HEK293 (cell line): Measurements from ENCODE around the gene LRRC74B.

ENCODE experiments used
- CTCF ChIA-PET: fragments of 350-600 bp; formaldehyde crosslinking; extraction: SDS; loops from one replicate; lab custom pipeline; 2021; ENCODE audit warnings: antibody characterized with exemption; lab: Yijun Ruan, JAX
- POLR2A ChIA-PET: fragments of 300-600 bp; formaldehyde crosslinking; extraction: SDS; loops from one replicate; lab custom pipeline; 2020; ENCODE audit warnings: antibody characterized with exemption, inconsistent platforms; lab: Yijun Ruan, JAX
- H3K27ac ChIP-seq: fragments of 200-500 bp; sonication (Bioruptor generic); 2 replicates; pipeline ENCODE4 v1.5.1; 2014; ENCODE audit warnings: low read depth, low read length, control low read depth, inconsistent platforms; ENCODE audit errors: extremely low read depth
- H3K36me3 ChIP-seq, 2 experiments: fragments of 200-500 bp in 1 of 2; sonication (Bioruptor generic) in 1 of 2; 1 replicate in 1 of 2; 2 replicates in 1 of 2; pipeline ENCODE4 v1.5.1; 2014 to 2017; ENCODE audit warnings: inconsistent platforms in 2 of 2, low read length in 2 of 2; ENCODE audit not compliant: control insufficient read depth in 2 of 2, insufficient read depth in 1 of 2
- H3K4me1 ChIP-seq: fragments of 200-500 bp; sonication (Bioruptor generic); 2 replicates; pipeline ENCODE4 v1.5.1; 2014; ENCODE audit warnings: mild to moderate bottlenecking, low read length, inconsistent platforms; ENCODE audit not compliant: control insufficient read depth, insufficient read depth
- H3K4me3 ChIP-seq: 2 replicates; pipeline ENCODE4 v1.5.1; 2011; ENCODE audit warnings: low read depth, mild to moderate bottlenecking, control low read depth, low read length, moderate library complexity
- H3K9me3 ChIP-seq: fragments of 200-500 bp; sonication (Bioruptor generic); 2 replicates; pipeline ENCODE4 v1.5.1; 2014; ENCODE audit warnings: low read depth, low read length, inconsistent platforms; ENCODE audit not compliant: control insufficient read depth, insufficient read depth
- EGR2 ChIP-seq: fragments of 450-650 bp; formaldehyde crosslinking; IDR thresholded peaks from 2 replicates; pipeline ENCODE4 v1.5.1; 2016; ENCODE audit warnings: low read depth, missing biosample characterization, missing genetic modification characterization
- HOXD13 ChIP-seq: sonication (generic); formaldehyde crosslinking; IDR thresholded peaks from 2 replicates; pipeline ENCODE4 v1.8.0; 2022; ENCODE audit warnings: missing genetic modification reagents, borderline replicate concordance
- MZF1 ChIP-seq: fragments of 450-650 bp; formaldehyde crosslinking; IDR thresholded peaks from 2 replicates; pipeline ENCODE4 v1.5.1; 2017; ENCODE audit warnings: missing biosample characterization, missing genetic modification characterization, borderline replicate concordance
- REPIN1 ChIP-seq: fragments of 450-650 bp; formaldehyde crosslinking; IDR thresholded peaks from 2 replicates; pipeline ENCODE4 v1.5.1; 2017; ENCODE audit warnings: missing biosample characterization, missing genetic modification characterization, low read depth
- SETDB1 ChIP-seq: IDR thresholded peaks from one replicate; pipeline ENCODE4 v1.6.1; 2017; ENCODE audit warnings: mild to moderate bottlenecking, low read length, moderate library complexity, mixed read lengths; ENCODE audit not compliant: insufficient read length
- SP7 ChIP-seq: fragments of 450-650 bp; formaldehyde crosslinking; IDR thresholded peaks from 2 replicates; pipeline ENCODE4 v1.5.1; 2016; ENCODE audit warnings: missing biosample characterization, missing genetic modification characterization
- YY1 ChIP-seq: fragments of 450-650 bp; formaldehyde crosslinking; IDR thresholded peaks from 2 replicates; pipeline ENCODE4 v1.5.1; 2018; ENCODE audit warnings: missing biosample characterization, missing genetic modification characterization
- YY2 ChIP-seq: fragments of 450-650 bp; formaldehyde crosslinking; IDR thresholded peaks from 2 replicates; pipeline ENCODE4 v1.5.1; 2016; ENCODE audit warnings: missing biosample characterization, missing genetic modification characterization
- ZNF121 ChIP-seq: fragments of 450-650 bp; formaldehyde crosslinking; IDR thresholded peaks from 2 replicates; pipeline ENCODE4 v1.5.1; 2016; ENCODE audit warnings: missing biosample characterization, missing genetic modification characterization
- ZNF366 ChIP-seq: fragments of 450-650 bp; formaldehyde crosslinking; conservative IDR thresholded peaks from 2 replicates; pipeline ENCODE4 v1.5.1; 2016; ENCODE audit warnings: missing biosample characterization, missing genetic modification characterization
- ZNF549 ChIP-seq: fragments of 450-650 bp; IDR thresholded peaks from 2 replicates; pipeline ENCODE4 v1.5.1; 2018; ENCODE audit warnings: missing biosample characterization, missing genetic modification characterization, mild to moderate bottlenecking, inconsistent platforms, moderate library complexity
- ZNF621 ChIP-seq: fragments of 450-650 bp; formaldehyde crosslinking; IDR thresholded peaks from 2 replicates; pipeline ENCODE4 v1.5.1; 2017; ENCODE audit warnings: missing biosample characterization, missing genetic modification characterization
- ZNF623 ChIP-seq: fragments of 450-650 bp; formaldehyde crosslinking; IDR thresholded peaks from 2 replicates; pipeline ENCODE4 v1.5.1; 2016; ENCODE audit warnings: missing biosample characterization, missing genetic modification characterization
- ZNF677 ChIP-seq: fragments of 450-650 bp; IDR thresholded peaks from 2 replicates; pipeline ENCODE4 v1.5.0; 2018; ENCODE audit warnings: missing biosample characterization, mild to moderate bottlenecking, missing genetic modification characterization, moderate library complexity
- TF ChIP-seq, protein P1 (sequence below): fragments of 450-650 bp; formaldehyde crosslinking; IDR thresholded peaks from 2 replicates; pipeline ENCODE4 v1.5.1; 2016; ENCODE audit warnings: missing biosample characterization, missing genetic modification characterization, low read depth
- TF ChIP-seq, protein P2 (sequence below): fragments of 450-650 bp; formaldehyde crosslinking; IDR thresholded peaks from 2 replicates; pipeline ENCODE4 v1.5.1; 2016; ENCODE audit warnings: missing biosample characterization, missing genetic modification characterization
- TF ChIP-seq, protein P3 (sequence below): fragments of 450-650 bp; formaldehyde crosslinking; IDR thresholded peaks from 2 replicates; pipeline ENCODE4 v1.5.1; 2016; ENCODE audit warnings: missing biosample characterization, missing genetic modification characterization
- TF ChIP-seq, protein P4 (sequence below): fragments of 450-650 bp; formaldehyde crosslinking; IDR thresholded peaks from 2 replicates; pipeline ENCODE4 v1.5.1; 2017; ENCODE audit warnings: missing biosample characterization, missing genetic modification characterization
- TF ChIP-seq, protein P5 (sequence below): fragments of 450-650 bp; formaldehyde crosslinking; IDR thresholded peaks from 2 replicates; pipeline ENCODE4 v1.5.1; 2016; ENCODE audit warnings: missing biosample characterization, missing genetic modification characterization

LRRC74B gene

DNA sequence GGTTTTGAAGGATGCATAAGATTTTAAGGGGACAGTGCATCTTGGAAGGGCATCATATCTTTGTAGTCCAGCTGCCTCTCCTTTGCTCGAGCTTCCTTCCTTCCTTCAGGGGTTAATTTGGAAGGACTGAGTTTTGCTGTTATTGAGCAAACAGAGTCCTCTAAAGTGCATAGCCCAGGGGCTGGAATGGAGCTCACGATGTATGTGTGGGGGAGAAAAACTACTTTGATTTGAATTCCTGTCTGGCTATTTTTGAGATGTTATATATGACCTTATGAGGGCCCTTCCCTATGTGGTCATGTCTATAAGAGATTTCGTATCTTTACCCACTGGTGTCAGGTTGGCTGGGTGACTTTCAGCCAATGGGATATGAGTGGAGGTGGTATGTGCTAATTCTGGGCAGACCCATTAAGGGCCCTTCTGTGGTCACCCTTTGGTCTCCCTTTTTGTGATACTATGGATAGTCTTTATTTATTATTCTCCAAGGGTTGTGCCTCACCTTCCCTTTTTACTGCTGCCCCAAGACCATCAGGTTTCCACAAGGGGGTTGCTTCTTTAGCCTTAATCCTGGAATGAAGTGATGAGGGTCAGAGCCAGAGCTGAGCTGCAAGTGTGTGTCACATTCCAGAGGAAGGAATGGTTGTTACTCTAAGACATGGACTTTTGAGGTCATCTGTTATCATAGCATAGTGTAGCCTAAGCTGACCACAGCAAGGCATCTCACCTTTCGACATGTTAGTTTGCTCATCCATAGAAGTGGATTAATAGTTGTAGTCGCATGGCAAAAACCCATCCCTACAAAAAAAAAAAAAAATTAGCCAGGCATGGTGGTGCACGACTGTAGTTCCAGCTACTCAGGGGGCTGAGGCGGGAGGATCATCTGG, 54.6 kb downstream of the LRRC74B start:
- TF ChIP-seq MZF1: no peak
- TF ChIP-seq, protein P1, sequence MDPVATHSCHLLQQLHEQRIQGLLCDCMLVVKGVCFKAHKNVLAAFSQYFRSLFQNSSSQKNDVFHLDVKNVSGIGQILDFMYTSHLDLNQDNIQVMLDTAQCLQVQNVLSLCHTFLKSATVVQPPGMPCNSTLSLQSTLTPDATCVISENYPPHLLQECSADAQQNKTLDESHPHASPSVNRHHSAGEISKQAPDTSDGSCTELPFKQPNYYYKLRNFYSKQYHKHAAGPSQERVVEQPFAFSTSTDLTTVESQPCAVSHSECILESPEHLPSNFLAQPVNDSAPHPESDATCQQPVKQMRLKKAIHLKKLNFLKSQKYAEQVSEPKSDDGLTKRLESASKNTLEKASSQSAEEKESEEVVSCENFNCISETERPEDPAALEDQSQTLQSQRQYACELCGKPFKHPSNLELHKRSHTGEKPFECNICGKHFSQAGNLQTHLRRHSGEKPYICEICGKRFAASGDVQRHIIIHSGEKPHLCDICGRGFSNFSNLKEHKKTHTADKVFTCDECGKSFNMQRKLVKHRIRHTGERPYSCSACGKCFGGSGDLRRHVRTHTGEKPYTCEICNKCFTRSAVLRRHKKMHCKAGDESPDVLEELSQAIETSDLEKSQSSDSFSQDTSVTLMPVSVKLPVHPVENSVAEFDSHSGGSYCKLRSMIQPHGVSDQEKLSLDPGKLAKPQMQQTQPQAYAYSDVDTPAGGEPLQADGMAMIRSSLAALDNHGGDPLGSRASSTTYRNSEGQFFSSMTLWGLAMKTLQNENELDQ (tag by site-specific recombination): no peak
- TF ChIP-seq, protein P2, sequence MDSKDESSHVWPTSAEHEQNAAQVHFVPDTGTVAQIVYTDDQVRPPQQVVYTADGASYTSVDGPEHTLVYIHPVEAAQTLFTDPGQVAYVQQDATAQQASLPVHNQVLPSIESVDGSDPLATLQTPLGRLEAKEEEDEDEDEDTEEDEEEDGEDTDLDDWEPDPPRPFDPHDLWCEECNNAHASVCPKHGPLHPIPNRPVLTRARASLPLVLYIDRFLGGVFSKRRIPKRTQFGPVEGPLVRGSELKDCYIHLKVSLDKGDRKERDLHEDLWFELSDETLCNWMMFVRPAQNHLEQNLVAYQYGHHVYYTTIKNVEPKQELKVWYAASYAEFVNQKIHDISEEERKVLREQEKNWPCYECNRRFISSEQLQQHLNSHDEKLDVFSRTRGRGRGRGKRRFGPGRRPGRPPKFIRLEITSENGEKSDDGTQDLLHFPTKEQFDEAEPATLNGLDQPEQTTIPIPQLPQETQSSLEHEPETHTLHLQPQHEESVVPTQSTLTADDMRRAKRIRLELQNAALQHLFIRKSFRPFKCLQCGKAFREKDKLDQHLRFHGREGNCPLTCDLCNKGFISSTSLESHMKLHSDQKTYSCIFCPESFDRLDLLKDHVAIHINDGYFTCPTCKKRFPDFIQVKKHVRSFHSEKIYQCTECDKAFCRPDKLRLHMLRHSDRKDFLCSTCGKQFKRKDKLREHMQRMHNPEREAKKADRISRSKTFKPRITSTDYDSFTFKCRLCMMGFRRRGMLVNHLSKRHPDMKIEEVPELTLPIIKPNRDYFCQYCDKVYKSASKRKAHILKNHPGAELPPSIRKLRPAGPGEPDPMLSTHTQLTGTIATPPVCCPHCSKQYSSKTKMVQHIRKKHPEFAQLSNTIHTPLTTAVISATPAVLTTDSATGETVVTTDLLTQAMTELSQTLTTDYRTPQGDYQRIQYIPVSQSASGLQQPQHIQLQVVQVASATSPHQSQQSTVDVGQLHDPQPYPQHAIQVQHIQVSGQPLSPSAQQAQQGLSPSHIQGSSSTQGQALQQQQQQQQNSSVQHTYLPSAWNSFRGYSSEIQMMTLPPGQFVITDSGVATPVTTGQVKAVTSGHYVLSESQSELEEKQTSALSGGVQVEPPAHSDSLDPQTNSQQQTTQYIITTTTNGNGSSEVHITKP (tag by site-specific recombination): 0 out of 2 replicates have a peak, but pooled peaks have one; percentile 31
- TF ChIP-seq ZNF677 (tag by site-specific recombination): no peak
- TF ChIP-seq, protein P3, sequence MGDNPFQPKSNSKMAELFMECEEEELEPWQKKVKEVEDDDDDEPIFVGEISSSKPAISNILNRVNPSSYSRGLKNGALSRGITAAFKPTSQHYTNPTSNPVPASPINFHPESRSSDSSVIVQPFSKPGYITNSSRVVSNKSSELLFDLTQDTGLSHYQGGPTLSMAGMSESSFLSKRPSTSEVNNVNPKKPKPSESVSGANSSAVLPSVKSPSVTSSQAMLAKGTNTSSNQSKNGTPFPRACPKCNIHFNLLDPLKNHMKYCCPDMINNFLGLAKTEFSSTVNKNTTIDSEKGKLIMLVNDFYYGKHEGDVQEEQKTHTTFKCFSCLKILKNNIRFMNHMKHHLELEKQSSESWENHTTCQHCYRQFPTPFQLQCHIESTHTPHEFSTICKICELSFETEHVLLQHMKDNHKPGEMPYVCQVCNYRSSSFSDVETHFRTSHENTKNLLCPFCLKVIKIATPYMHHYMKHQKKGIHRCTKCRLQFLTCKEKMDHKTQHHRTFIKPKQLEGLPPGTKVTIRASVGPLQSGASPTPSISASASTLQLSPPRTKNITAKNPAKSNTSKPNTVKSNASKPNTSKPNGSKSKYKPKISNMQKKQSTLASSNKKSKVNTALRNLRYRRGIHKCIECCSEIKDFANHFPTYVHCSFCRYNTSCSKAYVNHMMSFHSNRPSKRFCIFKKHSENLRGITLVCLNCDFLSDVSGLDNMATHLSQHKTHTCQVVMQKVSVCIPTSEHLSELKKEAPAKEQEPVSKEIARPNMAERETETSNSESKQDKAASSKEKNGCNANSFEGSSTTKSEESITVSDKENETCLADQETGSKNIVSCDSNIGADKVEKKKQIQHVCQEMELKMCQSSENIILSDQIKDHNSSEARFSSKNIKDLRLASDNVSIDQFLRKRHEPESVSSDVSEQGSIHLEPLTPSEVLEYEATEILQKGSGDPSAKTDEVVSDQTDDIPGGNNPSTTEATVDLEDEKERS (tag by site-specific recombination): no peak
- no peak for TF ChIP-seq ZNF549 (tag by site-specific recombination)
- no peak for TF ChIP-seq ZNF621 (tag by site-specific recombination)
- TF ChIP-seq EGR2 (tag by site-specific recombination): no peak
- H3K4me1 ChIP-seq: no peaks in the 10 kb centered on the region
- no peak overlapping the region for H3K27ac ChIP-seq
- POLR2A ChIA-PET: interaction anchor here (0.7 kb wide), 1 partner anchor 635 kb away, joined by 3 read pairs; the partner anchor contains the start of gene YPEL1
- no peaks in the 10 kb centered on the region for H3K36me3 ChIP-seq
- H3K9me3 ChIP-seq: no peaks in the 10 kb centered on the region
- H3K4me3 ChIP-seq: no peak overlapping the region
- CTCF ChIA-PET: interaction anchor here (0.7 to 1.9 kb wide), 4 partner anchors 8 to 215 kb away, joined by 3 to 8 read pairs (median 4); no protein-coding TSS in a partner anchor

DNA sequence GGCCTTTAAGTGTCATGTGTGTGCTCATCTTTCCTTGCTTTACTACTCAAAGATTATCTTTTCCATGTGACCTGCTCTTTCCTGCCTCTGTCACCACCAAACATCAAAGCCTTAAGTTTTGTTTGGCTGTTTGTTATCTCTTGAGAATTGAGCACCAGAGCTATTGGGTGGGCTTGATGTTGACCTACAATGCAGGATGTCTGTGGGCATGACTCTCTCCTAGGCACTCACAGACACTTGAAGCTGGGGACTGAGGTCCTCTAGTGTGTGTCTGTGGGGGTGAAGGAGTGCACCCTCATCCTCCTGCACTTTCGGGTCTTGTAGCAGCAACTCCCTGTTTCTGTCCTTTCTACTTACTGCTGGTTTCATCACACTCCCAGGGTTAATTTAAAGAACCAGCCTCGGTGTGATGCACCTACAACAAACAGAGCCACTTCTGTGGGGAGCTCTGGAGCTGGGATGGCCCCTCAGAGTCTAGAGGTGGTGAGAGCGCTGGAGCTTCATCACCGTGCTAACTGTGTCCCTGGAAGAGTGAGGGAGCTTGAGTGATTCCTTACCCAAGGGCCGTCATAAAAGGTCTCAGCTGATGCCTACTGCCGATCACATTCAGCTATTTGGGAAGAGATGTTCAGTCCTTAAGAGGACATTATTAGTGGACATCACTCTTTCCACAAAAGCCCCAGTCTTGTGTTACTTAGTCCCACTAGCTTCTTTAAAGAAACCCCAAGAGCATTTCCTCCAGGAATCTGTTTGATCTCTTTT, 56.3 kb downstream of the LRRC74B start:
- Histone ChIP-seq H3K9me3 (no peaks in the 10 kb centered on the region), H3K4me1 (no peaks in the 10 kb centered on the region), H3K27ac (no peak overlapping the region), H3K4me3 (no peak overlapping the region), H3K36me3 (peaks cover 0 to 9% of the 10 kb centered on the region in 2 experiments; a peak in 1 of 3 replicates)
- POLR2A ChIA-PET: interaction anchor here (0.5 to 1.4 kb wide), 4 partner anchors 100 to 564 kb away, joined by 3 to 5 read pairs (median 4); partner anchors contain the start of genes LZTR1 and THAP7
- CTCF ChIA-PET: interaction anchor here (0.6 to 2.0 kb wide), 15 partner anchors 9 to 253 kb away, joined by 3 to 10 read pairs (median 4); partner anchors contain the start of gene LRRC74B
- no peak for TF ChIP-seq ZNF623 (tag by site-specific recombination)
- TF ChIP-seq YY1: no peak
- TF ChIP-seq SP7 (tag by site-specific recombination): 0 out of 2 replicates have a peak, but pooled peaks have one; percentile 9
- TF ChIP-seq SETDB1: no peak
- no peak for TF ChIP-seq HOXD13
- 0 out of 2 replicates have a peak, but pooled peaks have one; percentile 3 for TF ChIP-seq ZNF121 (tag by site-specific recombination)
- TF ChIP-seq REPIN1 (tag by site-specific recombination): no peak
- TF ChIP-seq YY2 (tag by site-specific recombination): no peak
- TF ChIP-seq ZNF366: no peak
- TF ChIP-seq, protein P4, sequence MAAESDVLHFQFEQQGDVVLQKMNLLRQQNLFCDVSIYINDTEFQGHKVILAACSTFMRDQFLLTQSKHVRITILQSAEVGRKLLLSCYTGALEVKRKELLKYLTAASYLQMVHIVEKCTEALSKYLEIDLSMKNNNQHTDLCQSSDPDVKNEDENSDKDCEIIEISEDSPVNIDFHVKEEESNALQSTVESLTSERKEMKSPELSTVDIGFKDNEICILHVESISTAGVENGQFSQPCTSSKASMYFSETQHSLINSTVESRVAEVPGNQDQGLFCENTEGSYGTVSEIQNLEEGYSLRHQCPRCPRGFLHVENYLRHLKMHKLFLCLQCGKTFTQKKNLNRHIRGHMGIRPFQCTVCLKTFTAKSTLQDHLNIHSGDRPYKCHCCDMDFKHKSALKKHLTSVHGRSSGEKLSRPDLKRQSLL (tag by site-specific recombination): peak; percentile 45; the same call in 1 of the 2 replicates
- TF ChIP-seq, protein P5, sequence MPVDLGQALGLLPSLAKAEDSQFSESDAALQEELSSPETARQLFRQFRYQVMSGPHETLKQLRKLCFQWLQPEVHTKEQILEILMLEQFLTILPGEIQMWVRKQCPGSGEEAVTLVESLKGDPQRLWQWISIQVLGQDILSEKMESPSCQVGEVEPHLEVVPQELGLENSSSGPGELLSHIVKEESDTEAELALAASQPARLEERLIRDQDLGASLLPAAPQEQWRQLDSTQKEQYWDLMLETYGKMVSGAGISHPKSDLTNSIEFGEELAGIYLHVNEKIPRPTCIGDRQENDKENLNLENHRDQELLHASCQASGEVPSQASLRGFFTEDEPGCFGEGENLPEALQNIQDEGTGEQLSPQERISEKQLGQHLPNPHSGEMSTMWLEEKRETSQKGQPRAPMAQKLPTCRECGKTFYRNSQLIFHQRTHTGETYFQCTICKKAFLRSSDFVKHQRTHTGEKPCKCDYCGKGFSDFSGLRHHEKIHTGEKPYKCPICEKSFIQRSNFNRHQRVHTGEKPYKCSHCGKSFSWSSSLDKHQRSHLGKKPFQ (tag by site-specific recombination): no peak
